DOHH2 (cell line): ENCODE data around the gene ABHD14A.

Source experiments
- CTCF ChIP-seq: fragments of 200-600 bp; sonication (generic); IDR thresholded peaks from one replicate; pipeline ENCODE4 v1.5.1; 2014; ENCODE audit warnings: antibody characterized with exemption, mild to moderate bottlenecking, low read depth, low read length; ENCODE audit not compliant: poor library complexity, severe bottlenecking
- EZH2phosphoT487 ChIP-seq: fragments of 200-600 bp; sonication (generic); IDR thresholded peaks from 2 replicates; pipeline ENCODE4 v1.6.1; 2017; ENCODE audit warnings: borderline replicate concordance, mild to moderate bottlenecking, antibody characterized with exemption, low read length, moderate library complexity, mixed read lengths

DNA sequence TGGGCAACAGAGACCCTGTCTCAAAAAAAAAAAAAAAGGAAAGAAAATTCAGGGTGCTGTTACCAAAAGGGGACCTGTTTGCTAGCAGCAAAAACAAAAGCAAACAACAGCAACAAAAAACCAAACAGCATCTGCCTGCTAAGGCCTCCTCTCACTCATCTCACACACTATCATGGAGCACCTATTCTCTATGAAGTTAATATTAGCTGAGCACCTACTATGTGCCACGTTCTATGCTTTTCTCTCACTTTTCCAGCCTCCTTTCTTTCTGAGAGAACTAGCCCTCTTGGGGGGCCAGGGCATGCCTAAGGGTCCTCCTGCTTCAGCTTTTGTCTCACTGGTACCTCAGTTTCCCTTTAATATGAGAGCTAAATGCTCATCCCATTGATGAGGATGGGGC is 20.2 kb upstream of the ABHD14A start:
- no peak for TF ChIP-seq CTCF
- no peak for TF ChIP-seq EZH2phosphoT487
